ENCODE measurements around the gene EPHB1.

The EPHB1 gene

GRCh38 chr3:134802428-134803050 lies 7.5 kb downstream of the EPHB1 start:
- H2BK15ac ChIP-seq (ENCODE audit: low read depth, poor library complexity, severe bottlenecking): no peak overlapping the region
- H3K23ac ChIP-seq (ENCODE audit: low read length in 2 of 2): no peak overlapping the region
- H3K4me2 ChIP-seq (ENCODE audit: low read length, poor library complexity, severe bottlenecking): no peak overlapping the region
- peaks cover 0 to 28% of the 10 kb centered on the region in 2 experiments for H3K27me3 ChIP-seq (ENCODE audit: control insufficient read depth in 1 of 2, insufficient read depth in 1 of 2, low read length in 2 of 2)
- no peak overlapping the region for H4K8ac ChIP-seq (ENCODE audit: low read length)
- peaks cover 14% of the 10 kb centered on the region for H3K4me1 ChIP-seq (ENCODE audit: control insufficient read depth, insufficient read depth, low read depth, low read length)
- peaks cover 0 to 3% of the 10 kb centered on the region in 2 experiments for H3K36me3 ChIP-seq (ENCODE audit: control insufficient read depth in 1 of 2, insufficient read depth in 2 of 2, low read depth in 1 of 2, low read length in 2 of 2)
- no peak overlapping the region for H2BK5ac ChIP-seq (ENCODE audit: low read depth, low read length, poor library complexity, severe bottlenecking)
- H2AFZ ChIP-seq (ENCODE audit: low read depth, low read length): no peak overlapping the region
- H3K18ac ChIP-seq (ENCODE audit: low read depth in 1 of 2, low read length in 2 of 2): no peak overlapping the region
- no peak overlapping the region for H3K27ac ChIP-seq (ENCODE audit: low read length, poor library complexity, severe bottlenecking)
- H3K9ac ChIP-seq (ENCODE audit: low read length): no peak overlapping the region
- no peak overlapping the region for H3K14ac ChIP-seq (ENCODE audit: low read length in 2 of 2)
- H3K4ac ChIP-seq (ENCODE audit: low read depth in 1 of 2, low read length in 2 of 2): no peak overlapping the region
- 71% methylated on average over 2 of the region's 2 CpGs for WGBS
- no peak for DNase-seq
- H2BK120ac ChIP-seq (ENCODE audit: low read depth, low read length): no peak overlapping the region
- H3K9me3 ChIP-seq (ENCODE audit: control insufficient read depth, low read length): no peaks in the 10 kb centered on the region
- no peak overlapping the region for H2AK5ac ChIP-seq (ENCODE audit: low read length, severe bottlenecking)
- H3K79me1 ChIP-seq (replicated peaks; ENCODE audit: low read length, poor library complexity, severe bottlenecking): peaks cover 6% of the 10 kb centered on the region
- no peak overlapping the region for H3K4me3 ChIP-seq (ENCODE audit: insufficient read depth in 1 of 2, low read depth in 1 of 2, low read length in 2 of 2)
- H2BK12ac ChIP-seq (ENCODE audit: low read length in 2 of 2): no peak overlapping the region
- H4K91ac ChIP-seq (ENCODE audit: low read length): no peak overlapping the region

GRCh38 chr3:134803051-134803505 lies 8.0 kb downstream of the EPHB1 start:
- Histone ChIP-seq H3K9me3 (ENCODE audit: control insufficient read depth, low read length) (no peaks in the 10 kb centered on the region), H4K91ac (ENCODE audit: low read length) (no peak overlapping the region), H3K4me3 (ENCODE audit: insufficient read depth in 1 of 2, low read depth in 1 of 2, low read length in 2 of 2) (no peak overlapping the region), H3K4me1 (ENCODE audit: control insufficient read depth, insufficient read depth, low read depth, low read length) (peaks cover 14% of the 10 kb centered on the region), H3K4me2 (ENCODE audit: low read length, poor library complexity, severe bottlenecking) (no peak overlapping the region), H3K14ac (ENCODE audit: low read length in 2 of 2) (no peak overlapping the region), H3K23ac (ENCODE audit: low read length in 2 of 2) (no peak overlapping the region), H3K36me3 (ENCODE audit: control insufficient read depth in 1 of 2, insufficient read depth in 2 of 2, low read depth in 1 of 2, low read length in 2 of 2) (peaks cover 0 to 3% of the 10 kb centered on the region in 2 experiments), H3K79me1 (replicated peaks; ENCODE audit: low read length, poor library complexity, severe bottlenecking) (peaks cover 6% of the 10 kb centered on the region), H2AK5ac (ENCODE audit: low read length, severe bottlenecking) (no peak overlapping the region), H4K8ac (ENCODE audit: low read length) (no peak overlapping the region), H3K27me3 (ENCODE audit: control insufficient read depth in 1 of 2, insufficient read depth in 1 of 2, low read length in 2 of 2) (peaks cover 0 to 24% of the 10 kb centered on the region in 2 experiments), H2BK12ac (ENCODE audit: low read length in 2 of 2) (no peak overlapping the region), H3K18ac (ENCODE audit: low read depth in 1 of 2, low read length in 2 of 2) (no peak overlapping the region), H2BK15ac (ENCODE audit: low read depth, poor library complexity, severe bottlenecking) (no peak overlapping the region), H2BK120ac (ENCODE audit: low read depth, low read length) (no peak overlapping the region), H2AFZ (ENCODE audit: low read depth, low read length) (no peak overlapping the region), H3K27ac (ENCODE audit: low read length, poor library complexity, severe bottlenecking) (no peak overlapping the region), H2BK5ac (ENCODE audit: low read depth, low read length, poor library complexity, severe bottlenecking) (no peak overlapping the region), H3K9ac (ENCODE audit: low read length) (no peak overlapping the region), H3K4ac (ENCODE audit: low read depth in 1 of 2, low read length in 2 of 2) (no peak overlapping the region)
- DNase-seq: no peak
- WGBS: 76% methylated on average over 3 of the region's 3 CpGs

- H3K27ac ChIP-seq (ENCODE audit: low read length, poor library complexity, severe bottlenecking): no peak overlapping the region
- no peak overlapping the region for H4K91ac ChIP-seq (ENCODE audit: low read length)
- no peak overlapping the region for H2BK120ac ChIP-seq (ENCODE audit: low read depth, low read length)
- H3K36me3 ChIP-seq (ENCODE audit: control insufficient read depth in 1 of 2, insufficient read depth in 2 of 2, low read depth in 1 of 2, low read length in 2 of 2): peaks cover 0 to 3% of the 10 kb centered on the region in 2 experiments
- H3K4me2 ChIP-seq (ENCODE audit: low read length, poor library complexity, severe bottlenecking): no peak overlapping the region
- no peak overlapping the region for H2AFZ ChIP-seq (ENCODE audit: low read depth, low read length)
- no peak overlapping the region for H3K4me3 ChIP-seq (ENCODE audit: insufficient read depth in 1 of 2, low read depth in 1 of 2, low read length in 2 of 2)
- no peak overlapping the region for H3K23ac ChIP-seq (ENCODE audit: low read length in 2 of 2)
- H2BK15ac ChIP-seq (ENCODE audit: low read depth, poor library complexity, severe bottlenecking): no peak overlapping the region
- no peak overlapping the region for H2BK5ac ChIP-seq (ENCODE audit: low read depth, low read length, poor library complexity, severe bottlenecking)
- H3K18ac ChIP-seq (ENCODE audit: low read depth in 1 of 2, low read length in 2 of 2): no peak overlapping the region
- no peak overlapping the region for H3K4ac ChIP-seq (ENCODE audit: low read depth in 1 of 2, low read length in 2 of 2)
- H3K79me1 ChIP-seq (replicated peaks; ENCODE audit: low read length, poor library complexity, severe bottlenecking): peaks cover 7% of the 10 kb centered on the region
- no peaks in the 10 kb centered on the region for H3K9me3 ChIP-seq (ENCODE audit: control insufficient read depth, low read length)
- H3K4me1 ChIP-seq (ENCODE audit: control insufficient read depth, insufficient read depth, low read depth, low read length): peaks cover 14% of the 10 kb centered on the region
- H2BK12ac ChIP-seq (ENCODE audit: low read length in 2 of 2): no peak overlapping the region
- H2AK5ac ChIP-seq (ENCODE audit: low read length, severe bottlenecking): no peak overlapping the region
- no peak overlapping the region for H3K9ac ChIP-seq (ENCODE audit: low read length)
- peaks cover 0 to 22% of the 10 kb centered on the region in 2 experiments for H3K27me3 ChIP-seq (ENCODE audit: control insufficient read depth in 1 of 2, insufficient read depth in 1 of 2, low read length in 2 of 2)
- no peak overlapping the region for H3K14ac ChIP-seq (ENCODE audit: low read length in 2 of 2)
- DNase-seq: no peak
- WGBS: 64% methylated on average over 3 of the region's 4 CpGs
- H4K8ac ChIP-seq (ENCODE audit: low read length): no peak overlapping the region
These were observed 8.6 kb downstream of the EPHB1 start for GRCh38 chr3:134803652-134804051.

- H3K4me1 ChIP-seq (ENCODE audit: control insufficient read depth, insufficient read depth, low read depth, low read length): peaks cover 7% of the 10 kb centered on the region
- WGBS: 67% methylated on average over 14 of the region's 14 CpGs
- no peak for DNase-seq
- H3K9ac ChIP-seq (ENCODE audit: low read length): no peak overlapping the region
- H3K36me3 ChIP-seq (ENCODE audit: control insufficient read depth in 1 of 2, insufficient read depth in 2 of 2, low read depth in 1 of 2, low read length in 2 of 2): peaks cover 0 to 3% of the 10 kb centered on the region in 2 experiments
- H2BK15ac ChIP-seq (ENCODE audit: low read depth, poor library complexity, severe bottlenecking): no peak overlapping the region
- H3K4me3 ChIP-seq (ENCODE audit: insufficient read depth in 1 of 2, low read depth in 1 of 2, low read length in 2 of 2): no peak overlapping the region
- H3K18ac ChIP-seq (ENCODE audit: low read depth in 1 of 2, low read length in 2 of 2): no peak overlapping the region
- peaks cover 8% of the 10 kb centered on the region for H3K79me1 ChIP-seq (replicated peaks; ENCODE audit: low read length, poor library complexity, severe bottlenecking)
- H3K4ac ChIP-seq (ENCODE audit: low read depth in 1 of 2, low read length in 2 of 2): no peak overlapping the region
- H3K14ac ChIP-seq (ENCODE audit: low read length in 2 of 2): no peak overlapping the region
- no peak overlapping the region for H3K23ac ChIP-seq (ENCODE audit: low read length in 2 of 2)
- H4K91ac ChIP-seq (ENCODE audit: low read length): no peak overlapping the region
- H4K8ac ChIP-seq (ENCODE audit: low read length): no peak overlapping the region
- H2AFZ ChIP-seq (ENCODE audit: low read depth, low read length): no peak overlapping the region
- H3K27me3 ChIP-seq (ENCODE audit: control insufficient read depth in 1 of 2, insufficient read depth in 1 of 2, low read length in 2 of 2): peaks cover 0 to 17% of the 10 kb centered on the region in 2 experiments
- H2AK5ac ChIP-seq (ENCODE audit: low read length, severe bottlenecking): no peak overlapping the region
- H3K27ac ChIP-seq (ENCODE audit: low read length, poor library complexity, severe bottlenecking): no peak overlapping the region
- no peak overlapping the region for H2BK12ac ChIP-seq (ENCODE audit: low read length in 2 of 2)
- no peak overlapping the region for H3K4me2 ChIP-seq (ENCODE audit: low read length, poor library complexity, severe bottlenecking)
- H2BK5ac ChIP-seq (ENCODE audit: low read depth, low read length, poor library complexity, severe bottlenecking): no peak overlapping the region
- no peaks in the 10 kb centered on the region for H3K9me3 ChIP-seq (ENCODE audit: control insufficient read depth, low read length)
- H2BK120ac ChIP-seq (ENCODE audit: low read depth, low read length): no peak overlapping the region
These were observed 9.7 kb downstream of the EPHB1 start for GRCh38 chr3:134804508-134805480.
